K562 (cell line): ENCODE measurements around the gene ERICH6B. TPM values are rescaled to one million over a fixed set of nuclear protein-coding genes. Genes with fewer than 3 reads are reported as not detected.

Experiments used
- ATAC-seq: fragments of 200-7000 bp; cut with Tn5 transposase; 3 replicates; pipeline ENCODE4 v1.9.1; 2020; ENCODE audit warnings: moderate library complexity
- BruUV-seq: library from RNA; stranded (reverse); fragments of 400-500 nt; replicated peaks from 2 replicates; lab custom pipeline; 2021; lab: Mats Ljungman, UMichigan
- CTCF ChIA-PET: fragments of 300-600 bp; formaldehyde crosslinking; extraction: SDS; loops from one replicate; lab custom pipeline; 2021; ENCODE audit warnings: low intra/inter-chr PET ratio; lab: Yijun Ruan, JAX
- POLR2A ChIA-PET: fragments of 300-600, 350-650 bp; sonication (Branson Sonifier 250); formaldehyde crosslinking; extraction: SDS; loops from one replicate; lab custom pipeline; 2021; ENCODE audit warnings: antibody characterized with exemption, inconsistent platforms; lab: Yijun Ruan, JAX
- DNase-seq, 4 experiments: peaks; one replicate each; pipeline versions ENCODE4 v3.0.0 to v3.0.0-alpha.2; 2011 to 2018; ENCODE audit warnings: low spot score in 3 of 4, mixed read lengths in 3 of 4; ENCODE audit errors: extremely low read depth in 1 of 4
- FAIRE-seq: peaks from 2 replicates; lab custom pipeline; 2011; peaks lifted over from hg19 to GRCh38; lab: Jason Lieb, UNC
- H2AFZ ChIP-seq: 2 replicates; pipeline ENCODE4 v1.6.0; 2011; ENCODE audit warnings: low read depth, low read length, control low read depth, inconsistent platforms
- H3K27ac ChIP-seq: fragments of 200-600 bp; 3 replicates; pipeline ENCODE4 v1.8.0; 2011; ENCODE audit warnings: low read depth, mild to moderate bottlenecking, control low read depth, inconsistent platforms, low read length, moderate library complexity, mixed read lengths; ENCODE audit errors: extremely low read depth
- H3K27me3 ChIP-seq, 2 experiments: fragments of 300-600 bp in 1 of 2; 2 replicates in 1 of 2; 3 replicates in 1 of 2; pipeline versions ENCODE4 v1.6.0 to v1.8.0; 2011; ENCODE audit warnings: inconsistent platforms in 2 of 2, low read length in 2 of 2, mild to moderate bottlenecking in 1 of 2, mixed read lengths in 1 of 2, moderate library complexity in 1 of 2; ENCODE audit not compliant: control insufficient read depth in 2 of 2, insufficient read depth in 2 of 2
- H3K36me3 ChIP-seq: fragments of 300-600 bp; 3 replicates; pipeline ENCODE4 v1.8.0; 2011; ENCODE audit warnings: mild to moderate bottlenecking, low read length, inconsistent platforms; ENCODE audit not compliant: control insufficient read depth, insufficient read depth
- H3K4me1 ChIP-seq, 2 experiments: fragments of 200-600 bp in 1 of 2; replicated peaks in 1 of 2; 2 replicates in 1 of 2; 3 replicates in 1 of 2; pipeline versions ENCODE4 v1.5.1 to v1.8.0; 2011; ENCODE audit warnings: inconsistent platforms in 2 of 2, low read length in 2 of 2, mild to moderate bottlenecking in 1 of 2, mixed read lengths in 1 of 2, moderate library complexity in 1 of 2; ENCODE audit not compliant: control insufficient read depth in 2 of 2, insufficient read depth in 2 of 2
- H3K4me2 ChIP-seq: 2 replicates; pipeline ENCODE4 v1.6.1; 2011; ENCODE audit warnings: low read length, control low read depth, inconsistent platforms, mixed read lengths; ENCODE audit not compliant: insufficient read depth
- H3K4me3 ChIP-seq: fragments of 200-600 bp; sonication (generic), shearing (Covaris generic); 2 replicates; pipeline ENCODE4 v1.5.1; 2016; ENCODE audit warnings: control low read depth, inconsistent platforms
- H3K79me2 ChIP-seq: fragments of 200-600 bp; 3 replicates; pipeline ENCODE4 v1.8.0; 2011; ENCODE audit warnings: low read length, inconsistent platforms; ENCODE audit not compliant: control insufficient read depth, insufficient read depth
- H3K9ac ChIP-seq, 2 experiments: 2 replicates each; pipeline versions ENCODE4 v1.6.0 to v1.6.1; 2011; ENCODE audit warnings: low read depth in 2 of 2, low read length in 2 of 2, control low read depth in 1 of 2, inconsistent platforms in 1 of 2, mild to moderate bottlenecking in 1 of 2, mixed read lengths in 1 of 2; ENCODE audit not compliant: insufficient read depth in 1 of 2
- H3K9me1 ChIP-seq: one replicate; pipeline ENCODE4 v1.6.0; 2011; ENCODE audit warnings: inconsistent platforms, mild to moderate bottlenecking, low read length, moderate library complexity; ENCODE audit not compliant: control insufficient read depth, insufficient read depth
- H3K9me3 ChIP-seq: replicated peaks from 2 replicates; pipeline ENCODE4 v1.5.1; 2011; ENCODE audit warnings: low read depth, low read length, inconsistent platforms; ENCODE audit not compliant: control insufficient read depth, insufficient read depth
- H4K20me1 ChIP-seq: replicated peaks from 2 replicates; pipeline ENCODE4 v1.6.1; 2011; ENCODE audit warnings: low read length, inconsistent platforms, mixed read lengths; ENCODE audit not compliant: control insufficient read depth, insufficient read depth
- CBFA2T3 ChIP-seq: fragments of 450-650 bp; IDR thresholded peaks from 2 replicates; pipeline ENCODE4 v1.6.1; 2017
- EHMT2 ChIP-seq: fragments of 450-650 bp; IDR thresholded peaks from 2 replicates; pipeline ENCODE4 v1.6.1; 2018; ENCODE audit warnings: antibody characterized with exemption
- FIP1L1 ChIP-seq: fragments of 200-400 bp; formaldehyde crosslinking; IDR thresholded peaks from 2 replicates; pipeline ENCODE4 v1.6.1; 2018; ENCODE audit warnings: mild to moderate bottlenecking, low read depth, low read length; ENCODE audit not compliant: poor library complexity, severe bottlenecking
- FOS ChIP-seq: IDR thresholded peaks from 3 replicates; pipeline ENCODE4 v1.6.1; 2011; ENCODE audit not compliant: insufficient read length; ENCODE audit errors: extremely low read depth
- HLTF ChIP-seq: fragments of 450-650 bp; IDR thresholded peaks from 2 replicates; pipeline ENCODE4 v1.6.1; 2016
- KLF10 ChIP-seq: fragments of 250-450 bp; sonication (Bioruptor Pico); IDR thresholded peaks from 2 replicates; pipeline ENCODE4 v1.6.1; 2021; ENCODE audit warnings: matching md5 sums
- MYBL2 ChIP-seq, 2 experiments: fragments of 450-650 bp in 1 of 2; sonication (generic) in 1 of 2; formaldehyde crosslinking in 1 of 2; IDR thresholded peaks; 2 replicates each; pipeline versions ENCODE4 v1.6.1 to v1.8.1; 2017 to 2022; ENCODE audit warnings: borderline replicate concordance in 1 of 2, inconsistent platforms in 1 of 2, low read depth in 1 of 2, mild to moderate bottlenecking in 1 of 2, missing genetic modification reagents in 1 of 2, moderate library complexity in 1 of 2
- SRF ChIP-seq, 2 experiments: fragments of 250-450, 450-650 bp in 1 of 2; sonication (Bioruptor Pico) in 1 of 2; sonication (generic) in 1 of 2; formaldehyde crosslinking; IDR thresholded peaks; 2 replicates each; pipeline versions ENCODE4 v1.5.0 to v1.5.1; 2020 to 2022; ENCODE audit warnings: mild to moderate bottlenecking in 1 of 2, missing genetic modification reagents in 1 of 2
- SRSF9 ChIP-seq: fragments of 200-400 bp; formaldehyde crosslinking; IDR thresholded peaks from 2 replicates; pipeline ENCODE4 v1.6.1; 2017; ENCODE audit warnings: low read depth, low read length, borderline replicate concordance
- ZNF23 ChIP-seq: fragments of 250-450 bp; sonication (Bioruptor Pico); IDR thresholded peaks from 2 replicates; pipeline ENCODE4 v1.4.0; 2020; ENCODE audit warnings: mild to moderate bottlenecking
- WGBS: fragments of 100-300 bp; shearing (Covaris generic); methylation state at CpG from one replicate; pipeline ENCODE4 v1.1.6; 2016; ENCODE audit warnings: low coverage, mixed read lengths; ENCODE audit not compliant: insufficient coverage; ENCODE audit errors: missing lambda C conversion rate; 5-methylcytosine and 5-hydroxymethylcytosine counted together
- in situ Hi-C: fragments of 300-500 bp; cut with MboI; formaldehyde crosslinking; loops from 4 replicates; pipeline ENCODE4 v1.15.0; 2018; ENCODE audit warnings: inconsistent platforms, mixed read lengths
- intact Hi-C: fragments of 100-400 bp; cut with micrococcal nuclease; formaldehyde crosslinking; loops from 2 replicates; pipeline ENCODE4 v1.14.2; 2022
- polyA plus RNA-seq, 8 experiments: library from polyadenylated mRNA; depleted of rRNA in 4 of 8; stranded (reverse) in 5 of 8; unstranded in 3 of 8; fragments of >200 nt; fragmentation: Nextera tagmentation in 2 of 8; fragmentation: Illumina TruSeq in 1 of 8; extraction: Ambion mirVana in 2 of 8; extraction: Trizol in 1 of 8; gene quantifications; 2 replicates each; pipeline versions ENCODE4 v1.2.1 to v1.2.3, GENCODE V29; 2011 to 2014; ENCODE audit warnings: inconsistent platforms in 1 of 8, missing spikeins in 1 of 8
- total RNA-seq, 7 experiments: library from RNA; depleted of rRNA in 6 of 7; stranded (reverse); fragments of >200 nt in 6 of 7; fragmentation: Illumina TruSeq in 2 of 7; extraction: Trizol in 2 of 7; gene quantifications; 2 replicates each; pipeline versions ENCODE4 v1.2.1 to v1.2.3, GENCODE V29; 2011 to 2021; ENCODE audit warnings: low replicate concordance in 1 of 7
- TF ChIP-seq, protein P1 (sequence below), 3 experiments: fragments of 200-800 bp in 1 of 3; fragments of 250-450 bp in 1 of 3; fragments of 450-650 bp in 1 of 3; sonication (Bioruptor Pico) in 1 of 3; sonication (Bioruptor generic) in 1 of 3; formaldehyde crosslinking in 1 of 3; IDR thresholded peaks; 2 replicates each; pipeline versions ENCODE4 v1.6.1 to v1.8.0; 2016 to 2022; ENCODE audit warnings: mild to moderate bottlenecking in 2 of 3, missing genetic modification characterization in 2 of 3, missing compliant biosample characterization in 1 of 3, moderate library complexity in 1 of 3
- TF ChIP-seq, protein P2 (sequence below): fragments of 250-450 bp; sonication (Bioruptor Pico); IDR thresholded peaks from 2 replicates; pipeline ENCODE4 v1.8.0; 2021; ENCODE audit warnings: mild to moderate bottlenecking, moderate library complexity

The ERICH6B gene
- total and polyA plus RNA-seq, 9 of the 15 experiments (the other 6 are each of a cell fraction or from before 2014, with no cell fraction given) = not detected

DNA sequence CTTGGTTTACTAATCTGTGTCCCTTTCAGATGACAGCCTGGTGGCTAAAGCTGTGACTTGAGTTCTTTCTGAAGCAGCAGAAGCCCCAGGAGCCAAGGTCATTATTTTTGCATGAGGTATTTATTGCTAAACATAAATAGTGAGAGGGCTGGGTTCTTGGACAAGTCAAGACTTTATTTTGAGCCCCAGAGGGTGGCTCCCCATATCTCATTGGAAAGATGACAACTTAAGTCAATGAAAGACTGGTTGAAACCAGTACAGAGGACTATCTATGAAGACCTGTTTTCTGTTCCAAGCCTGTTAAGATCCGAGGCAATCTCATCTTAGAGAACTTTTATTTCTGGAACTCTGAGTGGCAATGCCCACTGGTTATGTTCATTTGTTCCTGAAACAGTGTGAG, 14.4 kb upstream of the ERICH6B start:
- no peak for TF ChIP-seq SRF (CRISPR knock-in tag; IDR thresholded peaks at IDR 0.05)
- TF ChIP-seq FOS = no peak
- no peak for TF ChIP-seq SRSF9
- no peak for TF ChIP-seq KLF10 (CRISPR knock-in tag)
- TF ChIP-seq, protein P1, sequence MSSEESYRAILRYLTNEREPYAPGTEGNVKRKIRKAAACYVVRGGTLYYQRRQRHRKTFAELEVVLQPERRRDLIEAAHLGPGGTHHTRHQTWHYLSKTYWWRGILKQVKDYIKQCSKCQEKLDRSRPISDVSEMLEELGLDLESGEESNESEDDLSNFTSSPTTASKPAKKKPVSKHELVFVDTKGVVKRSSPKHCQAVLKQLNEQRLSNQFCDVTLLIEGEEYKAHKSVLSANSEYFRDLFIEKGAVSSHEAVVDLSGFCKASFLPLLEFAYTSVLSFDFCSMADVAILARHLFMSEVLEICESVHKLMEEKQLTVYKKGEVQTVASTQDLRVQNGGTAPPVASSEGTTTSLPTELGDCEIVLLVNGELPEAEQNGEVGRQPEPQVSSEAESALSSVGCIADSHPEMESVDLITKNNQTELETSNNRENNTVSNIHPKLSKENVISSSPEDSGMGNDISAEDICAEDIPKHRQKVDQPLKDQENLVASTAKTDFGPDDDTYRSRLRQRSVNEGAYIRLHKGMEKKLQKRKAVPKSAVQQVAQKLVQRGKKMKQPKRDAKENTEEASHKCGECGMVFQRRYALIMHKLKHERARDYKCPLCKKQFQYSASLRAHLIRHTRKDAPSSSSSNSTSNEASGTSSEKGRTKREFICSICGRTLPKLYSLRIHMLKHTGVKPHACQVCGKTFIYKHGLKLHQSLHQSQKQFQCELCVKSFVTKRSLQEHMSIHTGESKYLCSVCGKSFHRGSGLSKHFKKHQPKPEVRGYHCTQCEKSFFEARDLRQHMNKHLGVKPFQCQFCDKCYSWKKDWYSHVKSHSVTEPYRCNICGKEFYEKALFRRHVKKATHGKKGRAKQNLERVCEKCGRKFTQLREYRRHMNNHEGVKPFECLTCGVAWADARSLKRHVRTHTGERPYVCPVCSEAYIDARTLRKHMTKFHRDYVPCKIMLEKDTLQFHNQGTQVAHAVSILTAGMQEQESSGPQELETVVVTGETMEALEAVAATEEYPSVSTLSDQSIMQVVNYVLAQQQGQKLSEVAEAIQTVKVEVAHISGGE (CRISPR knock-in tag; IDR thresholded peaks at IDR 0.05) = no peak
- TF ChIP-seq FIP1L1 = no peak
- TF ChIP-seq ZNF23 (CRISPR knock-in tag) = no peak
- TF ChIP-seq EHMT2 = no peak
- no peak for TF ChIP-seq HLTF
- no peak for TF ChIP-seq CBFA2T3
- TF ChIP-seq MYBL2 (IDR thresholded peaks at IDR 0.05; ENCODE audit: low read depth) = no peak
- no peak for TF ChIP-seq MYBL2 (CRISPR knock-in tag; IDR thresholded peaks at IDR 0.05; ENCODE audit: borderline replicate concordance)
- TF ChIP-seq, protein P2, sequence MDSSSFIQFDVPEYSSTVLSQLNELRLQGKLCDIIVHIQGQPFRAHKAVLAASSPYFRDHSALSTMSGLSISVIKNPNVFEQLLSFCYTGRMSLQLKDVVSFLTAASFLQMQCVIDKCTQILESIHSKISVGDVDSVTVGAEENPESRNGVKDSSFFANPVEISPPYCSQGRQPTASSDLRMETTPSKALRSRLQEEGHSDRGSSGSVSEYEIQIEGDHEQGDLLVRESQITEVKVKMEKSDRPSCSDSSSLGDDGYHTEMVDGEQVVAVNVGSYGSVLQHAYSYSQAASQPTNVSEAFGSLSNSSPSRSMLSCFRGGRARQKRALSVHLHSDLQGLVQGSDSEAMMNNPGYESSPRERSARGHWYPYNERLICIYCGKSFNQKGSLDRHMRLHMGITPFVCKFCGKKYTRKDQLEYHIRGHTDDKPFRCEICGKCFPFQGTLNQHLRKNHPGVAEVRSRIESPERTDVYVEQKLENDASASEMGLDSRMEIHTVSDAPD (CRISPR knock-in tag) = no peak
- TF ChIP-seq, all 486 proteins: peak for 0

More for the DNA sequence above, 14.4 kb upstream of the ERICH6B start:
- BruUV-seq = no TSS peak
- Histone ChIP-seq H3K79me2 (no peaks in the 10 kb centered on the region), H3K9ac (no peak overlapping the region), H3K9me1 (no peaks in the 10 kb centered on the region), H3K4me3 (no peak overlapping the region), H3K4me1 (no peaks in the 10 kb centered on the region), H4K20me1 (no peaks in the 10 kb centered on the region), H3K4me2 (no peak overlapping the region), H3K9me3 (no peaks in the 10 kb centered on the region), H2AFZ (no peak overlapping the region), H3K27me3 (peaks cover 0 to 2% of the 10 kb centered on the region in 2 experiments; a peak in 2 of 5 replicates), H3K36me3 (no peaks in the 10 kb centered on the region), H3K27ac (no peak overlapping the region)
- POLR2A ChIA-PET = no interaction called here
- WGBS = 0% methylated on average over 1 of the region's 1 CpG
- intact Hi-C loops (loop anchor here (10.0 kb wide), 1 partner anchor 695 kb away; no protein-coding TSS in a partner anchor), in situ Hi-C loops (no loop called here)
- no peak for FAIRE-seq
- DNase-seq = no peak
- no peak for ATAC-seq
- CTCF ChIA-PET = no interaction called here
